Measurements from ENCODE around the gene NFX1. TPM values are rescaled to one million over a fixed set of nuclear protein-coding genes. Genes with fewer than 3 reads are reported as not detected.

The NFX1 gene
- total and polyA plus RNA-seq, 10 of the 15 experiments (the other 5 are each of a cell fraction or from before 2014, with no cell fraction given) = 11.9 to 45.1 (median 36.1) TPM

DNA sequence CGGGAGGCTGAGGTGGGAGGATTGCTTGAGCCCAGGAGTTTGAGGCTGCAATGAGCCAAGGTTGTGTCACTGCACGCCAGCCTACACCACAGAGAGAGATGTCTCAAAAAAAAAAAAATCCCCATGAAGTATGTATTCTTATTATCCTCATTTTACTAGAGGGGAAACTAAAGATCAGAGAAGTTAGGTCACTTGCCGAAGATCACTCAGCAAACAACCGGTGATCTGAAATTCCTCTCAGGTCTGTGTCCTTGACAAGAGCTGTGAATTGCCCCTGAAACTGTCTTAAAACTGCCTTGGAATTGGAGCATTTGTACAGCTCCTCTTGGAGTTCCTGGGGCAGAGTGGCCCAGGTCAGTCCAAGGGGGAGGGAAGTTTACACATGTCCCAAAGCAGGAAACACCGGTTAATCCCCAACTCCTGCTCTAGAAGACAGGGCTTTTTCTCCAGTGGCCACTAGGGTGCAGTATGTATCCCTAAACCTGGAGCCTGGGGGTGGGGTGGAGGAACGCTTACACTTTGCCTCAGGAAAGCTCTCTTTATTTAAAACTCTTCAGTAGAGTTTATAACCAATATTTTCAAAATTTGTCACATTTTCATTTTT, 84.4 kb downstream of the NFX1 start:
- ChIA-PET CTCF (interaction anchor here (0.6 to 5.7 kb wide), 40 partner anchors 8 to 778 kb away, joined by 3 to 62 read pairs (median 5); partner anchors contain the start of genes NFX1 and NOL6), RAD21 (ENCODE audit: unreplicated experiment) (interaction anchor here (0.6 to 3.9 kb wide), 9 partner anchors 28 to 142 kb away, joined by 3 to 28 read pairs (median 3); partner anchors contain the start of gene NOL6), POLR2A (no interaction called here), SMC1A (ENCODE audit: uncharacterized antibody, unreplicated experiment) (interaction anchor here (0.7 to 2.8 kb wide), 8 partner anchors 15 to 299 kb away, joined by 3 to 14 read pairs (median 4); partner anchors contain the start of gene NOL6)
- intact Hi-C loops (cut with micrococcal nuclease; ENCODE audit: unreplicated experiment) (no loop called here), in situ Hi-C loops (cut with MboI) (no loop called here)
- peak; percentile 85 for FAIRE-seq
- Histone ChIP-seq H3K79me2 (ENCODE audit: control insufficient read depth, insufficient read depth, low read length) (no peaks in the 10 kb centered on the region), H3K27me3 (replicated peaks in 1 of 2; ENCODE audit: control insufficient read depth in 2 of 2, insufficient read depth in 2 of 2, low read length in 1 of 2) (no peaks in the 10 kb centered on the region), H3K4me1 (ENCODE audit: control insufficient read depth, insufficient read depth, low read length) (no peaks in the 10 kb centered on the region), H3K4me2 (ENCODE audit: control insufficient read depth, insufficient read depth) (no peak overlapping the region), H2AFZ (ENCODE audit: control insufficient read depth, low read depth, low read length) (no peak overlapping the region), H3K4me3 (no peak overlapping the region), H3K9me3 (replicated peaks; ENCODE audit: control insufficient read depth, insufficient read depth, low read length) (no peaks in the 10 kb centered on the region), H3K36me3 (ENCODE audit: control insufficient read depth in 2 of 2, insufficient read depth in 2 of 2, low read length in 1 of 2) (peaks cover 8 to 19% of the 10 kb centered on the region in 2 experiments), H3K27ac (ENCODE audit: control insufficient read depth, insufficient read depth) (no peak overlapping the region), H4K20me1 (ENCODE audit: control insufficient read depth, insufficient read depth) (no peaks in the 10 kb centered on the region), H3K9ac (ENCODE audit: control insufficient read depth, insufficient read depth, low read length) (no peak overlapping the region)
- no peak for DNase-seq (ENCODE audit: low read depth, low spot score)
- ATAC-seq = peak; percentile 92
- WGBS (ENCODE audit: insufficient coverage, insufficient replicate concordance, low lambda C conversion rate, missing lambda C conversion rate) = 67% methylated on average over 6 of the region's 6 CpGs
- no TSS peak for BruUV-seq (replicated peaks)
- TF ChIP-seq EP300 (IDR thresholded peaks at IDR 0.05; ENCODE audit: borderline replicate concordance in 1 of 2, control insufficient read depth in 1 of 2, low read depth in 2 of 2, low read length in 2 of 2) (no peak), LARP7 (IDR thresholded peaks at IDR 0.05) (no peak), WRNIP1 (IDR thresholded peaks at IDR 0.05; ENCODE audit: borderline replicate concordance, low read depth, low read length) (no peak), YY1 (IDR thresholded peaks at IDR 0.05; ENCODE audit: low read depth, low read length) (0 out of 2 replicates have a peak, but pooled peaks have one; percentile 27), ETV6 (conservative IDR thresholded peaks at IDR 0.05 in 1 of 2, IDR thresholded peaks at IDR 0.05 in 1 of 2; ENCODE audit: borderline replicate concordance in 1 of 2, low read depth in 1 of 2) (no peak), FOXM1 (IDR thresholded peaks at IDR 0.05; ENCODE audit: low read depth, low read length) (0 out of 2 replicates have a peak, but pooled peaks have one; percentile 15), PKNOX1 (IDR thresholded peaks at IDR 0.05) (no peak), CHD2 (IDR thresholded peaks at IDR 0.05; ENCODE audit: borderline replicate concordance, low read depth, low read length) (0 out of 2 replicates have a peak, but pooled peaks have one; percentile 37), TARDBP (IDR thresholded peaks at IDR 0.05; ENCODE audit: borderline replicate concordance) (no peak), ATF3 (IDR thresholded peaks at IDR 0.05; ENCODE audit: borderline replicate concordance, extremely low read depth, low read depth, low read length) (no peak), RAD21 (IDR thresholded peaks at IDR 0.05; ENCODE audit: insufficient read depth, low read depth, low read length) (peak; percentile 78), TBL1XR1 (IDR thresholded peaks at IDR 0.05; ENCODE audit: low read depth, low read length) (no peak), NKRF (conservative IDR thresholded peaks at IDR 0.05) (no peak), MTA2 (IDR thresholded peaks at IDR 0.05; ENCODE audit: low read depth) (no peak), SMC3 (IDR thresholded peaks at IDR 0.05; ENCODE audit: borderline replicate concordance, low read length) (peak; percentile 58; the same call in 1 of the 2 replicates)
- TF ChIP-seq, protein P1, sequence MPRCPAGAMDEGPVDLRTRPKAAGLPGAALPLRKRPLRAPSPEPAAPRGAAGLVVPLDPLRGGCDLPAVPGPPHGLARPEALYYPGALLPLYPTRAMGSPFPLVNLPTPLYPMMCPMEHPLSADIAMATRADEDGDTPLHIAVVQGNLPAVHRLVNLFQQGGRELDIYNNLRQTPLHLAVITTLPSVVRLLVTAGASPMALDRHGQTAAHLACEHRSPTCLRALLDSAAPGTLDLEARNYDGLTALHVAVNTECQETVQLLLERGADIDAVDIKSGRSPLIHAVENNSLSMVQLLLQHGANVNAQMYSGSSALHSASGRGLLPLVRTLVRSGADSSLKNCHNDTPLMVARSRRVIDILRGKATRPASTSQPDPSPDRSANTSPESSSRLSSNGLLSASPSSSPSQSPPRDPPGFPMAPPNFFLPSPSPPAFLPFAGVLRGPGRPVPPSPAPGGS (IDR thresholded peaks at IDR 0.05; ENCODE audit: borderline replicate concordance, insufficient read depth, low read depth, low read length, poor library complexity, severe bottlenecking) = no peak

All from GM12878 (cell line).